ENCODE data around the gene PNMT.

- TF ChIP-seq POLR2A (IDR thresholded peaks at IDR 0.05) (no peak), CTCF (IDR thresholded peaks at IDR 0.05) (no peak)
Measured at GRCh38 chr17:39639566-39640458, 28.4 kb upstream of the PNMT start.

Measured in testis (tissue), 2 donors.